Stimulated activated CD8-positive, alpha-beta memory T cell treated with anti-CD3 and anti-CD28 coated beads, Interleukin-15, amount 100 ng/mL, for 4 hours (primary cell): ENCODE data around the gene DALRD3.

Experiments
- DNase-seq, 2 donors: peaks; one replicate each; pipeline ENCODE4 v3.0.0-alpha.2; 2020; ENCODE audit warnings: low read depth in 2 of 2

DALRD3 gene

DNA sequence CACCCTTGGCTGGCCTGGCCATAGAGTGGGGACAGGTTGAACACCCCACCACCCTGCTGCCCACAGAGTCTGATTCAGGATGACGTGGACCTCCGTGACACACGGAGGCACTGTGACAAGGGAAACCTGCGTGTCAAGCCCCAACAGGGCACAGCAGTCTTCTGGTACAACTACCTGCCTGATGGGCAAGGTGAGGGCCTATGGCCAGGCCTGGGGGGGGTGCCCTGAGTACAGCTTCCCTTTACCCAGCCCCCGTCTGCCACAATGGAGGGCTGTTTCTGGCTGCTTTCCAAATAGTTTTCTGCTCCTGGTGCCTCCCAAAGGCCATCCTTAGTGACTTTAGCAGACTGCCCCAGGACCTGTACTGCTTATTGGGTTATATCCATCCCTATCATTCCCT, 12.4 kb downstream of the DALRD3 start:
- DNase-seq: no peak

DNA sequence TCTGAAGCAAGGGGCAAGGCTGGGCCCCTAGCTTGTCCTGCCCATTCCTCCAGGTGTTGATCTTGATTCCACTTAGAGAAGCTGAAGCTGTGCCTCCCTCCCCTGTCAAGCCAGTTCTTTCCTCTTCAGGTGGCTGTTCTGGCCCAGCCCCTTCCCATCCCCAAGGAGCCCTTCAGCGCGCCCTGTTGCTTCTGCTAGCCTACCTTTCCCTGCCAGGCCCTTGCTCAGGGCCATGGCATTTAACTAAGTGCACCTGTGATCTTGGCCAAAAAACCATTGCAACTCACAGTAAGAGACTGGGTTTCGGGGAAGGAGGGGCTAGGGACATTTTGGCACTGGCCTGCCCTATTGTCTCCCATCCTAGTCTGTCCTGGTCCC, 13.1 kb downstream of the DALRD3 start:
- no peak for DNase-seq

DNA sequence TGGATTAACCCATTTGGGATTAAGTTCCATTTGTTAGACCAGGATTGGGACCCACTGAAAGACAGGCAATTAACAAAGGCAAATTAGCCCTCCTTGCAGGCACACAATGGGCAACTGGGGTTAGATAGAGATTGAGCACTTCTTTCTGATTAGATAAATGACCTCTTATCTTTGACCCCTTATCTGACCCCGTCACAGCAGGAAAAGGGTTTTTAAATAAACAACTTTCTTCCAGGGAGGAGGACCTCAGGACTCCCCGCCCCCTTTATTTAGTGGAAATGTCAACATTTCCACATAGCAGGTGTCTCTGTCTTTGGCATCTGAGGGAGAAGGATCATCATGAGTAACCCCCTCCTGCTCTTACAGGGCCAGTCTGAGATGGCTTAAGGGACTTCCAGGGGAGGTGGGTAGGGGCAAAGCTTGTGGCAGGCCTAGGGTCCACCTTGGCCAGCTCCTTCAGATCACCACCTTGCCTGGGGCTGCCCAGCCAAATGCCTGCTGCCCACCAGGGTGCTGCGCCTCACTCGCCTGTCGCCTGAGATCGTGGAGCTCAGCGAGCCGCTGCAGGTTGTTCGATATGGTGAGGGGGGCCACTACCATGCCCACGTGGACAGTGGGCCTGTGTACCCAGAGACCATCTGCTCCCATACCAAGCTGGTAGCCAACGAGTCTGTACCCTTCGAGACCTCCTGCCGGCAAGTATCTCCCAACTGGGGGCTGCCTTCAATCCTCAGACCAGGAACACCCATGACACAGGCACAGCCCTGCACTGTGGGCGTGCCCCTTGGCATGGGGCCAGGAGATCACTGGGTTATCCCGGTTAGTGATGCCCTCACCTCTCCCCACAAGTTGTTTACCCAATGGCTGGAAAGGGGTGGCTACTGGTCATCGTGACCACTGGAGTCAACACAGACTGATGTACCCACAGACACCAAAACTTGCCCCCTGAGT, 13.8 kb downstream of the DALRD3 start:
- DNase-seq: no peak

DNA sequence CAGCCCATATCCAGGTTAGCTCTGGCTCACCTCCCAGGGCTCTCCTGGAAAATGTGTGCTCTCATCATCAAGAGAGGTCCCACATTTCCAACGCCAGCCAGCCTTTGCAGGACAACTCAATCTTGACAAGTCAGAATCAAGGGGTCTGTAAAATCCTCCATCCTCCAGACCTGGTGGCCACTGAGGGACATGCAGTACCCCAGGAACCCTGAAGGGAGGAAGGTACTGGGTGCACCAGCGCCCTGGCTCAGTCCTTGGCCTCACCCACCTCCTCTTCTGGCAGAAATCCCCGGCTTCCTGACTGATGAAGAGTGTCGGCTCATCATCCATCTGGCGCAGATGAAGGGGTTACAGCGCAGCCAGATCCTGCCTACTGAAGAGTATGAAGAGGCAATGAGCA, 17.2 kb downstream of the DALRD3 start:
- no peak for DNase-seq

DNA sequence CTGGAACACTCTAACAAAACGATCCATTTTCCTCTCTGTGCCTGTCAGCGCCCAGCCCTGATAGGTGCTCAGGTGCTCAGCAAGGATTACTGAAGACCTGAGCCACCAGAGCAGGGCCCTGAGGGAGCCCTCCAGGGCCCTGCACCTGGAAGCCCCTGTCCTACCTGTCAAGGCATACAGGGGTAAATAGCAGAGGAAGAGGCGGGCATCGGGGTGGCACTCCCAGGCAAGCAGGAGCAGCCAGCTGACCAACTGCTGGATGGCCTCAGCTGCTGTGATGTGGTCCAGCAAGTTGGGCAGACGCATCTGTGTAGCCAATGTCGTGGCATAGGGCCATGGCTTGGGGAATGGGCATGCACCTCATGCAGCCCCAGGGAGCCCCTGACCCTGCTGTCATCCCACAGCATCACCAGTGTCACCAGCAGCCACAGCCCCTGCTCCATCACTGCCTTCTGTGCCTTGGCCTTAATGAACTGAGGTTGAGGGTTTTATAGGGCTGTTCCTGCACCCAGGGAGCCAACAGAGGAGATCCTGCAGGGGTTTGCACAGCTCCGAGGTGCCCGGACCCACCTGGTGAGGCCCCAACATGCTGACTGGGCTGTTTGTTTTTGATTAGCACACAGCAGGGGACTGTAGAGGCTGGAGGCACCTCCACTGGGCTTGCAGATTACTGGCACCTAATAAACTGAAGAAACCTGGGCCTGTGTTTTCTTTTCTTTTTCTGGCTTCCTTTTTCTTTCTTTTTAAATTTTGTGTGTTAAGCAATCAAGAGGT, 19.1 kb downstream of the DALRD3 start:
- no peak for DNase-seq

DNA sequence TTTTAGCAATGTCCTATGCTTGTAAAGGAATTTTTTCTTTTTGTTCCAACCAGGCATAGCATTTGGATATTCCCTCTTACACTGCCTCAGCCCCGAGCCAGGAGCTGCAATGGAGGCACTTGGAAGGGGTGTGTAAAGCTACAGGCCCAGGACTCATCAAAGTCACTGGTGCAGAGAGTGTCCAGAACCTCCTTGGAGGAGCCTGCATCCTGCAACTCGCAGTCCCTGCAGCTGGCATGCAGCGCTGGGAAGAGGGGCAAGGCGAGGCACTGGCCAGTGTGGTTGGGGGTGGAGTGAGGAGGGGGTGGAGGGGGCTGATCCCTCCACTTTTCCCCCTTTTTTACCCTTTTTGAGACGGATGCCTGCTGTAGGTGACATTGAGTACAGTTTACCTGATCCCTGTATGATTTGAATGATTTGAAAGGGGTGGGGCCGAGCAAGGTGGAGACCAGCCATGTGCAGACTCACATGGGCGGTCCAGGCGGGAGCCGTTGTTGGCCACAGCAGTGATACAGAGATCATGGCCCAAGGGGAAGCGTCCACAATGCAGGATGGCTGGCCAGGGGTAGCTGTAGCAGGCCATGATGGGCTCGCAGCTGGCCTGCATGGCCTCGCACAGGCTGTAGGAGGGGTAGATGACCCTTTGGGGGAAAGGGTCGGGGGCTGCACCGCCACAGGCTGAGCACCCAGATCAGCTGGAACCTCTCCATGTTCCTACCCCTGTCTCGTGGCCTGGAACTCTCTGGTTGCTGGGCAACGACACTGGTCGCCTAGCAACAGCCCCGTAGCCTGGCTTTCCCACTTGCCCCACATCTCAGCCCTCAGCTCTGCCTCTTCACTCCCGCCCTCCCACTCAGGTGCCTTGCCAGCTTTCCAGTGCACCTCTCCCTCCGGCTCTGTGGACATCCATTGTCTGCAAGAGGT, 20.4 kb downstream of the DALRD3 start:
- DNase-seq: no peak

DNA sequence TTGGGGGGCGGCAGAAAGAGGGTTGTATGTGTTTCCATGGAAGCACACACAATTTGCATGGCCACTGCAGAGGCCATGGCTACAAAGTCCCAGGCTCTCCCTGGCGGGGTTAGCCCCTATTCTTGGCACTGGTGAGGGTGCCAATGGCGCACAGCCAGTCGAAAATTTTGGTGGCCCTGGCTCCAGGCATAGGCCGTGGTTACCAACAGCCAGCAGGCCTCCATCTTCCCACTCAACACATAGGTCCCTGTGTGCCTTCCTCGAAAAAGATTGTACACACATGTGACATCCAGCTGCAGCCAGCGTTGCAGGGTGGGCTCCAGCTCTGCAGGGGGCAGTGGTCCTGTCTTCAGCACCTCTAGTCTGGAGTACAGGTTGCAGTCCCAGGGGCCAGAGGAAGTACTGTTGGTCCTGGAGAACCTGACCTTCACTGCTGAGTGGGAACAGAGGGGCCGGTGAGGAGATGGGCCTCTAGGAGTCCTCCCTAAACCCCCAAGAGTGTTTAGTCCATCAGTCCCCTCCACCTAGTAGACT, 21.2 kb downstream of the DALRD3 start:
- no peak for DNase-seq

DNA sequence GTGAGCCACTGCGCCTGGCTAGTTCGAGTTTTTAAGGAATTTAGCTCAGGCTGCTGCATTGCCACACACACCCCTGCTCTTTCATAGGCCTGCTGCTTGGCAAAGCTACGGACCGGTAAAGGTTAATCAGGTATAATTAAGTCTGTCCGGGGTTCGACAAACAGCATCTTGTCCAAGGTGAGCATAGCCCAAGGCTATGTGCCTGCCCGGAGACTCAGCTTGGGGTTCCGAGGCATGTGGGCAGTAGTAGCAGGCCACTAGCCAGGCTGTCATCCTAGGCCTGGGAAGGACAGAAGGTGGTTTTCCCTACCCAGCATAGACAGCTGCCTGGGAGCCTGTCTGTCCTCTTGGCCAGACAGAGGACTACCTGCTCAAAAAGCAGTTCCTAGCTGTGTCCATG, 21.7 kb downstream of the DALRD3 start:
- no peak for DNase-seq

DNA sequence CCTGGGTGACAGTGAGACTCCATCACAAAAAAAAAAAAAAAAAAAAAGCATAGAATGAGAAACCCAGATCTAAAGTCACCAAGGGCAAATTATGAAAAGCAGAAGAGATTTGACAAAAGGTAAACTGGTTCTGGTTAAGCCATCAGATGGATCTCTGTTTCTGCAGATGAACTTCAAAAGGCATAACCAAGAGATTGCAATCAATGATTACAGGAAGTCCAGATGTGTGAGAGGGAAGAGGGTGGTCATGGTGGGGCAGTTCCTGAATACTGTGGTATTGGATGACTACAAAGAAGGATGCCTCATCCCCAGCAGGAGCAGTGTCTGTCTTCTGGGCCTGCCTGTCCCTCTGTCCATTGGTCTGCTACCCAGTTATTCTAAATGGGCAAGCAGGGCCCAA, 24.5 kb downstream of the DALRD3 start:
- no peak for DNase-seq

DNA sequence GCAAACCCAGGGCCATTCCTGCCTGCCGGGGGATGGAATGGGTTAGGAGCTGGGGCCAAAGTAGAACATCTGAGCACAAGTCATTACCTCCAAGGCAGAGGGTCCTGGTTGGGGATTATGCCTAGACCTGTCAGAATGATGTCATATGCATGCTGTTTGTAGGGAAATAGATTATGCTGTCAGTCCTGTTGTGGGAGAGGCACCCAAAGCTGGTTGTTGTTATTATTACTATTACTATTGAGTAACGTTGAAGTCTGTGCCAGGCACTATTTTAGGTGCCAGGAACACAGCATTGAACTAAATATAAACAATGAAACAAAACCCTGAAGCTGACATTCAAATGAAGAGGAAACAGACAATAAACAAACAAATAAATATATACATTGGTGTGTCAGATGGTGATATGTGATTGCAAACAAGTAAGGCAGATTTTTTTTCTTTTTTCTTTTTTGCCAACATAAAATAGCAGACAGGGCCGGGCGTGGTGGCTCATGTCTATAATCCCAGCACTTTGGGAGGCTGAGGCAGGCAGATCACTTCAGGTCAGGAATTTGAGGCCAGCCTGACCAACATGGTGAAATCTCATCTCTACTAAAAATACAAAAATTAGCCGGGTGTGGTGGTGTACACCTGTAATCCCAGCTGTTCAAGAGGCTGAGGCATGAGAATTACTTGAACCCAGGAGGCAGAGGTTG, 26.4 kb downstream of the DALRD3 start:
- DNase-seq: no peak

DNA sequence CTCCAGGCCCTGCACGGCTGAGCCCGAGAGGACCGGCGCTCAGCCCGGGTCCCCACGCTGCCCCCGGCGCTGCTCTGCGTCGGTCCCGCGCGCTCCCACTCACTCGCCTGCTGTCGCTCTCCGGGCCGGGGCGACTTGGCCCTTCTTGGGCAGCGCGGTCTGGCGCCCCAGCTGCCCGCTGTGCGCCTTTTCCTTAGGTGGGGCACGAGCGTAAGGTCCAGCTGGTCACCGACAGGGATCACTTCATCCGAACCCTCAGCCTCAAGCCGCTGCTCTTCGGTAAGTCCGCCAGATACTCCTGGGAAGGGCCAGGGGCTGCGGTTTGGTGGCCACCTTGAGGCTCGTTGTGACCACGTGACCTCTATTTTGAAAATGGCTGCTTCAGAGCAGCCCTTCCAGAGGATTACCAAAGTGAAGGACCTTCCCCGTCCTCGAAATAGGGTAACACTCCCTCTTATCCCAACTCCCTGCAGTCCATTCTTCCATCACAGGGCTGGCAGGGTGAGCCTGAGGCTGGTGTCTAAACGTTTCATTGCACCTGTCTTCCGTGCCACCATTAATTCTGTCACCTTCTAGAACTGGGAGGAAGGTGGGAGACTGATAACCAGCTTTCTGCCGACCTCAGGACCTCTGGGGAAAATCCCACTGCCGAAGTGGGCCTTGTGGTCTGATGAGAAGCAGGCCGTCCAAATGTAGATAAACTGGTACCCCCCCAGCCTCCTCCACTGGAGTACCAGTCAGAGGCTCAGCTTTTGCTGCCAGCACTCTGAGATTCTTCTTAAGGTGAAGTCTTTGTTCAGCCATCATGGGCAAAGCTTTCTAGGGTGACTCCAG, 27.5 kb downstream of the DALRD3 start:
- DNase-seq: no peak

DNA sequence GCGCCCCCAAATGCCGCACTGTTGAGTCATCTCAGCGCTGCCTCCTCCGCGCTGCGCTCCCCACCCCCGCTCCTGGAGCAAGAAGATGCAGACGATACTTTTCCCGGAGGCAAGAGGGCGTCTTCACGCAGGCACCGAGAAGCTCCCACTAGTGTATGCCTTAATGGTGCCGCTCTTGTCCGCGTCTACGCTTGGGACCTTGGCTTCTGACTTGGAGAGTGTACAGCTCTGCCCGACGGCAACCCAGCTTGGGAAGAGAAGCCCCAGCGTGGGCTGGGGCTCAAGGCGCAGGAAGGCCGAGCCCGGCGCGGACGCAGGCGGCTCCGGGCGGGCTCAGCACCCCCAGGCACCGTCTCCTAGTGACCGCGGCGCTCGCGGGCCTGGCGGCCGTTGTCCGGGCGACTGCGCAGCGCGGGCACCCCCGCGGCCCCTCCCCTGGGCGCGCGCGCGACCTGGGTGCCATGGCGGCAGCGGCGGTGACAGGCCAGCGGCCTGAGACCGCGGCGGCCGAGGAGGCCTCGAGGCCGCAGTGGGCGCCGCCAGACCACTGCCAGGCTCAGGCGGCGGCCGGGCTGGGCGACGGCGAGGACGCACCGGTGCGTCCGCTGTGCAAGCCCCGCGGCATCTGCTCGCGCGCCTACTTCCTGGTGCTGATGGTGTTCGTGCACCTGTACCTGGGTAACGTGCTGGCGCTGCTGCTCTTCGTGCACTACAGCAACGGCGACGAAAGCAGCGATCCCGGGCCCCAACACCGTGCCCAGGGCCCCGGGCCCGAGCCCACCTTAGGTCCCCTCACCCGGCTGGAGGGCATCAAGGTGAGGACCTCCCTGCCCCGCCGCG, 28.4 kb downstream of the DALRD3 start, which contains the start of gene P4HTM:
TSS of gene P4HTM (plus strand) at position 446 of the 840 bp plus-strand sequence. CDS start at position 462, 16 bp downstream.
- peak; percentile 75 to 77 for DNase-seq

DNA sequence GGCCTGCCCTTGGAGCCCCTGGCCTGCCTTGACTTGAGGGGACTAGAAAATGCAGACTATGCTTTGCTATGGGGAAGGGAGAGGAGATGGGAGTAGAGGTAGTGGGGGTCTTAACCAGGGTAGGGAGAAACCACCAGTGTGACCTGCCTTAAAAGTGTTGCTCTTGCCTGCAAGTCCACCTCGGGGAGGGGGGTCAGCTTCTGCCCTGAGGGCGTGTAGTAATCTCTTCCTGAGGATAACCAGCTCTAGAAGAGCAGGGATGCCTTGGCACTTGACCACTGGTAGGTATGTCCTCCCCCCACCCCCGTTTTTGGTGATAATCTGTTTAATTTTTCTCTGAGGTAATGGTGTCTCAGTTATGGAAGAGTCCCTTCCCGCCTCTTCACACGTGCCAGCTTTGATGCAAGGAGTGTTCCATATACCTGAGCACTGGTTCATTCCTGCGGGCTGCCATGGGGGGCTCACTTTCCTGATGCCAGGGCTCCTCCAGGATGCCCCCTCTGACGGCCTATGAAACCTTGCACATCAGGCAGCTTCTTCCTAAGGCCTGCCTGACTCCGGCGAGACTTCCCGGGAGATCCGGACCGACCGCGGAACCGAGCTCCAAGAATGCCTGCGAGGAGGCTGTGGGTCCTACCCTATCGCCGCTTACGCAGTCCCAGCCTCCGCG, 29.1 kb downstream of the DALRD3 start:
- DNase-seq: no peak

DNA sequence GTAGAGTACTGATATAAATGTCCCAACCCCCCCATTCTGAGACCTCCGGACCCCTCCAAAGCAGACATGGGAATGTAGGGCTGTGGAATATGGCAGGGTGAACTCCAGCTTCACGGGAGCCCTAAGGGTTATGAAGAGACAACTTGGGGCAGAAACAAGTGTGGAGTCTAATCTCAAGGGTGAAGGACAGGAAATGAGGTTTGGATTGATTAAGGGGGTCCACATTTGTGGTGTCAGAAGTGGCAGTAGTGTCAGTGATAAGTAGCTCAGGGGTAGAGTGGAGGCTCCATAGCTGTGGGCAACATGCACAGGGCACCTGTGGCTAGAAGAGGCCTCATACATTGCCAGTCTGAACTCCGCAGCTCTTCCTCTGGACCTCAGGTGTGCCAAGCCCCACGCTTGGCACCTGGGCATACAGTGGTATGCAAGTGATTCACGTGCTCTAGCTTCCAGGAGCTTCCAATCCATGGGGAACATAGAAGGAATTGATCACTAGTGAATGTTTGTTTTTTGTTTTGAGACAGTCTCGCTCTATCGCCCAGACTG, 32.5 kb downstream of the DALRD3 start:
- DNase-seq: no peak

DNA sequence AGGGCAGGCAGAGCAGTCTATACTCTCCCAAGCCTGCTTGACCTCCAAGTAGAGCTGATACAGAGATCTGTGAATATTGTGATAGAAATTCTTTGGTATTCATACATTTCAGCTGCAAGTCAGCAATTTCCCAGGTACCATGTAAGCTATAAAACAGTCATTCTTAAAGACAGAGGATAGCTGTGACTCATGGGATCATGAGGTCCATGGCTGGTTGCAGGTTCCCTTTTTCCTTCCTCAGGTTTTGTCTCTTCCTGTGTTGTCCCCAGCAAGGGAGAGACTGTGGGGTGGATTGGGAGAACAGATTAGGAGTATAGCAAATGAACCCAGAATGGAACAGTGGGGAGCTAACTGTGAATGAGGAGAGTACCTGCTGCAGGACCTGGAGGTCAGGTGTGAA, 33.7 kb downstream of the DALRD3 start:
- no peak for DNase-seq

DNA sequence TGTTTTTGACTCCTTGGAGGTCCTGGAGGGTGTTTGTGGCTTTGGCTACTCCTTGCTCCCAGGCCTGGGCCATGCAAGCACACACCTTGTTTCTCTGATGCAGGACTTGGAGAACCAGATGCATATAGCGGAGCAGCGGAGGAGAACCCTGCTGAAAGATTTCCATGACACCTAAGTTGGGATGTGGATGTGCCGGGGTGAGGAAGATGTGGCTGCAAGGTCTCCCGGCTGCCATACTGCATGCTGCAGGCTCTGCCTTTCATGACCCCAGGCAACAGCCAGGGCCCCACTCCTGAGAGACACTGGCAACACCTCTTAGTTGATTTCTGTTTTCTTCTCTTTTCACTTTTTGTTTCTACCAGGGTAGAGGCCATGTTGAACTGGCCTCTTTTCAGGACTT, 35.3 kb downstream of the DALRD3 start:
- DNase-seq: no peak

DNA sequence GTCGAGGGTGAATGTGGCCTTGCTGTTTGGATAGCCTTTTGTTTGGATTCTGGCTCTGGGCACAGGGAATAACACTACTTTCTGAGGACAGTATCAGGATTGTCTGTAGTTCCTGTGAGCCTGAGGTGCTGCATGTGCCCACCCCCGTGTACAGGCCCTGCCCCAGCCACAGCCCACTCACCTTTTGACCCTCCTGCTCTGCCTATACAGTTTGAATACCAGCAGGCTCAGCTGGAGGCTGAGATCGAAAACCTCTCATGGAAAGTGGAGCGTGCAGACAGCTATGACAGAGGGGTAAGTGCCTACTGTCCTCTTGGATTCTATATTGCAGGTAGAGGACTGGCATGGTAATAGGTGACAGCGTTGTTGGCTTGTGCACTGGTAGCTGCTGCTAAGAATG, 35.7 kb downstream of the DALRD3 start:
- DNase-seq: no peak

DNA sequence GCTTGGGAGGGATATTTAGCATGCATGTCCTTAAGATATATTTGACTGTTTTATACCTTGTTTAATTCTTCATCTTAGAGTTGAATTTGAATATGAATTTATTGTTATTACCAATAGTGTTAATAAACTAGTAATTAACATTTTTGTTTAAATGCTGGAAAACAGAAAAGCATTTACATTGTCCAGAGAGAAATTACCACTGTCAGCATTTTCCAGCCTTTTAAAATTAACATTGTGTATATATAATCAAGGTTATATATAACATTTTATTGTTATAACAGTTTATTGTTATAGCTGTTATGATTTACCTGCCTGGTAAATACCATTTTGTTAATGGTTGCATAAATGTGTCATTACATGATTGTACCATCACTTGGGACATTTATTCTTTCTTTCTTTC, 36.4 kb downstream of the DALRD3 start:
- DNase-seq: no peak
